ENCODE results near the gene MUC5B.
"Not testable (repeated sequence)": the region's sequence is repeated elsewhere in the genome, so short reads cannot be mapped to it uniquely, and the experiment has no call there.

The MUC5B gene

GRCh38 chr11:1235306-1235900 is 12.5 kb downstream of the MUC5B start:
- no peak overlapping the region for H3K9ac ChIP-seq (ENCODE audit: low read depth, low read length)
- H3K36me3 ChIP-seq (ENCODE audit: insufficient read depth, low read length), result no peaks in the 10 kb centered on the region
- H3K9me3 ChIP-seq (ENCODE audit: control insufficient read depth, insufficient read depth, low read length), result no peaks in the 10 kb centered on the region
- H3K4me1 ChIP-seq (ENCODE audit: insufficient read depth, low read length), result no peaks in the 10 kb centered on the region

GRCh38 chr11:1235901-1236315 is 13.0 kb downstream of the MUC5B start:
- Histone ChIP-seq H3K4me1 (ENCODE audit: insufficient read depth, low read length) (no peaks in the 10 kb centered on the region), H3K36me3 (ENCODE audit: insufficient read depth, low read length) (no peaks in the 10 kb centered on the region), H3K9ac (ENCODE audit: low read depth, low read length) (no peak overlapping the region), H3K9me3 (ENCODE audit: control insufficient read depth, insufficient read depth, low read length) (no peaks in the 10 kb centered on the region)

GRCh38 chr11:1236316-1237127 is 13.7 kb downstream of the MUC5B start:
- Histone ChIP-seq H3K9ac (ENCODE audit: low read depth, low read length) (no peak overlapping the region), H3K9me3 (ENCODE audit: control insufficient read depth, insufficient read depth, low read length) (no peaks in the 10 kb centered on the region), H3K4me1 (ENCODE audit: insufficient read depth, low read length) (no peaks in the 10 kb centered on the region), H3K36me3 (ENCODE audit: insufficient read depth, low read length) (no peaks in the 10 kb centered on the region)

GRCh38 chr11:1237128-1237580 is 14.3 kb downstream of the MUC5B start:
- H3K9ac ChIP-seq (ENCODE audit: low read depth, low read length), result no peak overlapping the region
- H3K36me3 ChIP-seq (ENCODE audit: insufficient read depth, low read length), result no peaks in the 10 kb centered on the region

GRCh38 chr11:1237851-1238250 is 15.0 kb downstream of the MUC5B start:
- Histone ChIP-seq H3K4me1 (ENCODE audit: insufficient read depth, low read length) (no peaks in the 10 kb centered on the region), H3K9me3 (ENCODE audit: control insufficient read depth, insufficient read depth, low read length) (no peaks in the 10 kb centered on the region), H3K36me3 (ENCODE audit: insufficient read depth, low read length) (no peaks in the 10 kb centered on the region), H3K9ac (ENCODE audit: low read depth, low read length) (no peak overlapping the region)

More at GRCh38 chr11:1237128-1237580, 14.3 kb downstream of the MUC5B start:
- no peaks in the 10 kb centered on the region for H3K9me3 ChIP-seq (ENCODE audit: control insufficient read depth, insufficient read depth, low read length)
- H3K4me1 ChIP-seq (ENCODE audit: insufficient read depth, low read length), result no peaks in the 10 kb centered on the region

- Histone ChIP-seq H3K9ac (ENCODE audit: low read depth, low read length) (no peak overlapping the region), H3K4me1 (ENCODE audit: insufficient read depth, low read length) (no peaks in the 10 kb centered on the region), H3K9me3 (ENCODE audit: control insufficient read depth, insufficient read depth, low read length) (no peaks in the 10 kb centered on the region), H3K36me3 (ENCODE audit: insufficient read depth, low read length) (no peaks in the 10 kb centered on the region)
Measured at GRCh38 chr11:1238767-1239595, 16.1 kb downstream of the MUC5B start.

GRCh38 chr11:1239596-1240205 is 16.8 kb downstream of the MUC5B start:
- H3K9me3 ChIP-seq (ENCODE audit: control insufficient read depth, insufficient read depth, low read length), result no peaks in the 10 kb centered on the region
- no peak overlapping the region for H3K9ac ChIP-seq (ENCODE audit: low read depth, low read length)
- no peaks in the 10 kb centered on the region for H3K4me1 ChIP-seq (ENCODE audit: insufficient read depth, low read length)
- no peaks in the 10 kb centered on the region for H3K36me3 ChIP-seq (ENCODE audit: insufficient read depth, low read length)

- Histone ChIP-seq H3K36me3 (ENCODE audit: insufficient read depth, low read length) (no peaks in the 10 kb centered on the region), H3K4me1 (ENCODE audit: insufficient read depth, low read length) (no peaks in the 10 kb centered on the region), H3K9me3 (ENCODE audit: control insufficient read depth, insufficient read depth, low read length) (no peaks in the 10 kb centered on the region), H3K9ac (ENCODE audit: low read depth, low read length) (no peak overlapping the region)
Measured at GRCh38 chr11:1240771-1241170, 17.9 kb downstream of the MUC5B start.

- no peaks in the 10 kb centered on the region for H3K4me1 ChIP-seq (ENCODE audit: insufficient read depth, low read length)
- H3K9me3 ChIP-seq (ENCODE audit: control insufficient read depth, insufficient read depth, low read length), result no peaks in the 10 kb centered on the region
- H3K9ac ChIP-seq (ENCODE audit: low read depth, low read length), result no peak overlapping the region
- no peaks in the 10 kb centered on the region for H3K36me3 ChIP-seq (ENCODE audit: insufficient read depth, low read length)
Measured at GRCh38 chr11:1241706-1242105, 18.8 kb downstream of the MUC5B start.

GRCh38 chr11:1242289-1242688 is 19.4 kb downstream of the MUC5B start:
- H3K36me3 ChIP-seq (ENCODE audit: insufficient read depth, low read length), result no peaks in the 10 kb centered on the region
- H3K9me3 ChIP-seq (ENCODE audit: control insufficient read depth, insufficient read depth, low read length), result no peaks in the 10 kb centered on the region
- H3K9ac ChIP-seq (ENCODE audit: low read depth, low read length), result no peak overlapping the region
- H3K4me1 ChIP-seq (ENCODE audit: insufficient read depth, low read length), result no peaks in the 10 kb centered on the region

- not testable (repeated sequence) for H3K36me3 ChIP-seq (ENCODE audit: insufficient read depth, low read length); H3K9me3 ChIP-seq (ENCODE audit: control insufficient read depth, insufficient read depth, low read length); H3K4me1 ChIP-seq (ENCODE audit: insufficient read depth, low read length); H3K9ac ChIP-seq (ENCODE audit: low read depth, low read length)
Measured at GRCh38 chr11:1242751-1243150, 19.9 kb downstream of the MUC5B start.

- H3K4me1 ChIP-seq (ENCODE audit: insufficient read depth, low read length); H3K9me3 ChIP-seq (ENCODE audit: control insufficient read depth, insufficient read depth, low read length); H3K9ac ChIP-seq (ENCODE audit: low read depth, low read length); H3K36me3 ChIP-seq (ENCODE audit: insufficient read depth, low read length): not testable (repeated sequence)
Measured at GRCh38 chr11:1243521-1243920, 20.7 kb downstream of the MUC5B start.

- H3K9me3 ChIP-seq (ENCODE audit: control insufficient read depth, insufficient read depth, low read length); H3K36me3 ChIP-seq (ENCODE audit: insufficient read depth, low read length); H3K4me1 ChIP-seq (ENCODE audit: insufficient read depth, low read length); H3K9ac ChIP-seq (ENCODE audit: low read depth, low read length): not testable (repeated sequence)
Measured at GRCh38 chr11:1244557-1244956, 21.7 kb downstream of the MUC5B start.

GRCh38 chr11:1245717-1246116 is 22.9 kb downstream of the MUC5B start:
- not testable (repeated sequence) for H3K36me3 ChIP-seq (ENCODE audit: insufficient read depth, low read length); H3K9me3 ChIP-seq (ENCODE audit: control insufficient read depth, insufficient read depth, low read length); H3K4me1 ChIP-seq (ENCODE audit: insufficient read depth, low read length); H3K9ac ChIP-seq (ENCODE audit: low read depth, low read length)
